ENCODE measurements around the gene NGRN.

Gene NGRN

GRCh38 chr15:90241343-90242192, 23.9 kb upstream of the NGRN start:
- no peak overlapping the region for H3K4me2 ChIP-seq (ENCODE audit: low read length)
- H2AFZ ChIP-seq: no peak overlapping the region
- no peak overlapping the region for H3K9ac ChIP-seq
- H3K36me3 ChIP-seq (ENCODE audit: control insufficient read depth, insufficient read depth, low read length): no peaks in the 10 kb centered on the region
- no peaks in the 10 kb centered on the region for H3K79me2 ChIP-seq
- no peaks in the 10 kb centered on the region for H3K4me1 ChIP-seq
- no peak for TF ChIP-seq CTCF (IDR thresholded peaks at IDR 0.05)
- H3K27ac ChIP-seq: no peak overlapping the region
- H3K4me3 ChIP-seq (ENCODE audit: low read depth, low read length): no peak overlapping the region
- no peaks in the 10 kb centered on the region for H3K9me3 ChIP-seq (ENCODE audit: control insufficient read depth, low read length)
- H3K27me3 ChIP-seq (ENCODE audit: control insufficient read depth, insufficient read depth, low read length): no peaks in the 10 kb centered on the region

GRCh38 chr15:90243943-90244639, 21.4 kb upstream of the NGRN start:
- no peak for TF ChIP-seq CTCF (IDR thresholded peaks at IDR 0.05)
- Histone ChIP-seq H3K27me3 (ENCODE audit: control insufficient read depth, insufficient read depth, low read length) (no peaks in the 10 kb centered on the region), H3K27ac (no peak overlapping the region), H2AFZ (no peak overlapping the region), H3K4me2 (ENCODE audit: low read length) (no peak overlapping the region), H3K9me3 (ENCODE audit: control insufficient read depth, low read length) (no peaks in the 10 kb centered on the region), H3K79me2 (no peaks in the 10 kb centered on the region), H3K4me3 (ENCODE audit: low read depth, low read length) (no peak overlapping the region), H3K36me3 (ENCODE audit: control insufficient read depth, insufficient read depth, low read length) (no peaks in the 10 kb centered on the region), H3K4me1 (no peaks in the 10 kb centered on the region), H3K9ac (no peak overlapping the region)

GRCh38 chr15:90248789-90249202, 16.7 kb upstream of the NGRN start:
- H3K4me3 ChIP-seq (ENCODE audit: low read depth, low read length): no peak overlapping the region
- no peaks in the 10 kb centered on the region for H3K36me3 ChIP-seq (ENCODE audit: control insufficient read depth, insufficient read depth, low read length)
- no peak overlapping the region for H3K9ac ChIP-seq
- peak overlapping the region; percentile 90 for H2AFZ ChIP-seq
- peak overlapping the region; percentile 93 for H3K4me2 ChIP-seq (ENCODE audit: low read length)
- H3K27ac ChIP-seq: no peak overlapping the region
- TF ChIP-seq CTCF (IDR thresholded peaks at IDR 0.05): no peak
- H3K4me1 ChIP-seq: no peaks in the 10 kb centered on the region
- H3K9me3 ChIP-seq (ENCODE audit: control insufficient read depth, low read length): no peaks in the 10 kb centered on the region
- no peaks in the 10 kb centered on the region for H3K27me3 ChIP-seq (ENCODE audit: control insufficient read depth, insufficient read depth, low read length)
- H3K79me2 ChIP-seq: no peaks in the 10 kb centered on the region

- H3K9me3 ChIP-seq (ENCODE audit: control insufficient read depth, low read length): no peaks in the 10 kb centered on the region
- no peaks in the 10 kb centered on the region for H3K36me3 ChIP-seq (ENCODE audit: control insufficient read depth, insufficient read depth, low read length)
- no peaks in the 10 kb centered on the region for H3K4me1 ChIP-seq
- peak within 1 kb of the TSS; percentile 90 for H2AFZ ChIP-seq
- H3K9ac ChIP-seq: no peak within 1 kb of the TSS
- H3K4me2 ChIP-seq (ENCODE audit: low read length): peak within 1 kb of the TSS; percentile 93
- no peak for TF ChIP-seq CTCF (IDR thresholded peaks at IDR 0.05)
- H3K4me3 ChIP-seq (ENCODE audit: low read depth, low read length): peak within 1 kb of the TSS; percentile 61
- no peaks in the 10 kb centered on the region for H3K27me3 ChIP-seq (ENCODE audit: control insufficient read depth, insufficient read depth, low read length)
- H3K79me2 ChIP-seq: no peaks in the 10 kb centered on the region
- no peak within 1 kb of the TSS for H3K27ac ChIP-seq
Measured at GRCh38 chr15:90249203-90249863, 16.1 kb upstream of the NGRN start, which contains the start of gene TTLL13. TTLL13 (plus strand) TSS chr15:90249556; CDS start chr15:90250631, 1,075 bp downstream.
